GM10248 (cell line): Measurements from ENCODE around the gene CABLES2.

ENCODE experiments used
- CTCF ChIA-PET: fragments of 300-600 bp; sonication (Branson Sonifier 250); formaldehyde crosslinking; extraction: SDS; loops from one replicate; lab custom pipeline; 2021; ENCODE audit warnings: antibody characterized with exemption; lab: Yijun Ruan, JAX
- POLR2A ChIA-PET: fragments of 350-650 bp; sonication (Branson Sonifier 250); formaldehyde crosslinking; extraction: SDS; loops from one replicate; lab custom pipeline; 2020; ENCODE audit warnings: antibody characterized with exemption; lab: Yijun Ruan, JAX
- DNase-seq: peaks from one replicate; pipeline ENCODE4 v3.0.0; 2012; ENCODE audit errors: extremely low spot score
- TF ChIP-seq, protein P1 (sequence below): IDR thresholded peaks from 2 replicates; pipeline ENCODE4 v1.5.1; 2012; ENCODE audit warnings: mild to moderate bottlenecking, low read depth; ENCODE audit errors: extremely low read depth, missing control alignments, control extremely low read depth

The CABLES2 gene

DNA sequence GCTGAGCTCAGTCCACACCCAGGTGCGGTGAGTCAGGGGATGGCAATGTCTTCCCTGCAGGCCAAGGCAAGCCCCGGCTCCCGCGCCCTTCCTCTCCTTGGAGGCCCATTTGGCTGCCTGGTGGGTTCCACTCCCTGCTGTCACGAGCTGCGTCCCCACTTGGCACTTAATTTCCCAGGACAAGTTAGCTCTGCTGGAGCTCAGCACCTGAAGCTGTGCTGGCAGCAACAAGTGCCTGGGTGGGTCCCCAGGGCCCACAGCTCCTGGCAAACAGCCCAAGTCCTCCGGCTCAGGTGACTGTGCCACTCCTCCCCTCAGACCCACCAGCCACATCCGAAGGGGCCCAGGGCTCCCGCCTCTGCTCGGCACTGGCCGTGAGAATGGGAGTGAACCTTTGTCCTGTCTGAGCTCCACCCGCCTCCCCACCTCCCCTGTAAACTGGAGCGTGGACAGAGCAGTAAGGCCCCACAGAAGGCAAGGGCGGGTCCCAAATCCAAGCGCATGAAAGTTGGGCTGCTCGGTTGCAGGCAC lies 56.9 kb downstream of the CABLES2 start:
- TF ChIP-seq, protein P1, sequence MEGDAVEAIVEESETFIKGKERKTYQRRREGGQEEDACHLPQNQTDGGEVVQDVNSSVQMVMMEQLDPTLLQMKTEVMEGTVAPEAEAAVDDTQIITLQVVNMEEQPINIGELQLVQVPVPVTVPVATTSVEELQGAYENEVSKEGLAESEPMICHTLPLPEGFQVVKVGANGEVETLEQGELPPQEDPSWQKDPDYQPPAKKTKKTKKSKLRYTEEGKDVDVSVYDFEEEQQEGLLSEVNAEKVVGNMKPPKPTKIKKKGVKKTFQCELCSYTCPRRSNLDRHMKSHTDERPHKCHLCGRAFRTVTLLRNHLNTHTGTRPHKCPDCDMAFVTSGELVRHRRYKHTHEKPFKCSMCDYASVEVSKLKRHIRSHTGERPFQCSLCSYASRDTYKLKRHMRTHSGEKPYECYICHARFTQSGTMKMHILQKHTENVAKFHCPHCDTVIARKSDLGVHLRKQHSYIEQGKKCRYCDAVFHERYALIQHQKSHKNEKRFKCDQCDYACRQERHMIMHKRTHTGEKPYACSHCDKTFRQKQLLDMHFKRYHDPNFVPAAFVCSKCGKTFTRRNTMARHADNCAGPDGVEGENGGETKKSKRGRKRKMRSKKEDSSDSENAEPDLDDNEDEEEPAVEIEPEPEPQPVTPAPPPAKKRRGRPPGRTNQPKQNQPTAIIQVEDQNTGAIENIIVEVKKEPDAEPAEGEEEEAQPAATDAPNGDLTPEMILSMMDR, result no peak
- POLR2A ChIA-PET, result no interaction called here
- DNase-seq, result no peak
- CTCF ChIA-PET, result no interaction called here

DNA sequence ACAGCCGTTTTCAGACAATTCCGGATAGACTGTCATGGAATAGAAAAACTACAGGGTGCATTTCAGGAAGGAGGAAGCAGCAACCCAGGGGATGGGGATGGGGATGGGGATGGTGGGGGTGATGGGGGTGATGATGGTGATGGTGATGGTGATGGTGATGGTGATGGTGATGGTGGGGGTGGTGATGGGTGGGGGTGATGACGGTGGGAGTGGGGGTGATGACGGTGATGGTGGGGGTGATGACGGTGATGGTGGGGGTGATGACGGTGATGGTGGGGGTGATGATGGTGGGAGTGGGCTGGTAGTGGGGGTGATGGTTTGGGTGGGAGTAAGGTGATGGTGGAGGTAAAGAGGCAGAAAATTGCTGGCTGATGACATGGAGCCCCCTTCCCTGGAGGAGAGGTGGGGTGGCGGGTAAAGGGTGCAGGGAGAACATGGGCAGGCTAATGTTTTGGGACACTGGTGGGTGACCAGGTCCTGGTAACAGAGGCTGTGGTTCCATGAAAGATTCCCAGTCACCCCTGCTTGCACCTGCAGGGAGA lies 57.5 kb downstream of the CABLES2 start:
- POLR2A ChIA-PET, result no interaction called here
- TF ChIP-seq, protein P1, result no peak
- no peak for DNase-seq
- CTCF ChIA-PET, result no interaction called here

DNA sequence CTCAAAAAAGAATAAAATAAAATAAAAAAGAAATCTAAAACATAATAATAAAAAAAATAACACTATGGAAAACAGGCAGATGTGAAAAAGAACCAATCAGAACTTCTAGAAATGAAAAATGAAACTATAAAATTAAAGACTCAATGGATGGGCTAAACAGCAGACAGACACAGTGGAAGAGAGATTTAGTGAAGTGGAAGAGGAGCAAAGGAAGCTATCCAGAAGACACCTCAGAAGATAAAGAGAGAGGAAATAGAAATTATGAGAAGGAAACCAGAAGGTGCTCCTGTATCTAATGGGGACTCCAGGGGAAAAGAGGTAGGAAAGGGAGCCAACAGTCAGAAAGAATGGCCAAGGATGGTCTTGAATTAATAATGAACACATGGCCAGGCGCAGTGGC lies 58.5 kb downstream of the CABLES2 start:
- TF ChIP-seq, protein P1, result no peak
- no peak for DNase-seq
- CTCF ChIA-PET, result no interaction called here
- POLR2A ChIA-PET, result no interaction called here

DNA sequence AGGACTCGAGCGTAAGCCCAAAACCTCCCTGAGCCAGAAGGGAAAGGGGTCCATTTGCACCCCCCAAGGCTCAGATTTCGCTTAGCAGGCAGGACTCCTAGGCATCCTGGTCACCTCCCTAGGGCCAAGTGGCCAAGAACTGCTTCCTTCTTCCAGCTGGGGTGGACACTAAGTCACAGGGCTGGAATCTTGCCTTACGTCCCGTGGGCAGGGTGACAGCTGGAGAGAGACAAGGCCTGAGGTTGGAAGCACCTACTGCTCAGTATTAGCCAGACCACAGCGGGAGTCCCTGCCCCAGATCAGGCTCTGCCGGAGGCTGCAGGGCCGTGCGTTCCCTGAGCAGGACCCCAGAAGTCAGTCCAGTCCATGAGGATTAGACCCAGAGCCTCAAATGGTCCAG lies 59.6 kb downstream of the CABLES2 start:
- ChIA-PET POLR2A (no interaction called here), CTCF (no interaction called here)
- no peak for DNase-seq

DNA sequence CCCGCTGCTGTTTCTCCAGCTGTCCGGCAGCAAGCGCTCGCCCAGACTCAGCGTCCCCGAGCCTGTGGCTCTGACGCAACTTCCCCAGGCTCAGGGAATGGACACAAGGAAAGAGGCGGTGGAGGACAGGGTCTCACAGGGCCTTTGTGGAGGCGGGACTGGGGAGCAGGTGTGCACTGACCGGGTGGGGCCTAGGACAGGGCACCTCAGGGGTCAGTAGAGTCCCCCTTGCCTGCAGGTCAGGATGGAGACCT lies 60.0 kb downstream of the CABLES2 start:
- POLR2A ChIA-PET, result no interaction called here
- no peak for DNase-seq

More for the DNA sequence above, 59.6 kb downstream of the CABLES2 start:
- TF ChIP-seq, protein P1, result no peak

DNA sequence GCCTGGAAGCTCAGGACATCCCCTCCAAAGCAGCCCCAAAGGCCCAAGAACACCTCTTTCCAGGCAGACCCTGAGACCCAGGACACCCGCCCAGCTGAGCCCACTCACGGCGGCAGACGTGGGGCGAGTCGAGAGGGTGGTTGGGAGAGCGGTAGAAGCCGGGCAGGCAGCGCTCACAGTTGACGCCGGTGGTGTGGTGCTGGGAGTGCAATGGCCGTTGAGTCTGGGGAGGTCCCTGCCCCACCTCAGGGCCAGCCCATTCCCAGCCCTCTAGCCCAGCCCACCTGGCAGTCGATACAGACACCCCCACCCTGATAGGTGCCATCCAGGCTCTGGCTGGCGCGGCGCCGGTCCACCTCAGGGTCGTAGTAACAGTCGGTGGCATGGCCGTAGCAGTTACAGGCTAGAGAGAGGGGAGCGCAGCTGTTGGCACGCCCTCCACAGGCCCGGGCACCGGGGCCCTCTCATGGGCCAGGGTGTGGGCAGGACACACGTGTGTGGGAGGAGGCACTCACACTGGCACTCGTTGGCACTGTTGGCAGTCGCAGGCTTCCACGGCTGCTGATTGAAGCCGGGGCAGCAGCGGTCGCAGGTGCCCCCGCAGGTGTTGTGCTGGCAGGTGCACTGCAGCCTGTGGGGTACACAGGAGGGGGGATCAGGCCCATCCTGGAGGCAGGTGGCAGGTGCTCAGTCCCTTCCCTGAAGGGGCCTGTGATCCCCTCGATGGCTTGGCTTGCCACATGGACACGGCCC lies 60.5 kb downstream of the CABLES2 start:
- ChIA-PET POLR2A (no interaction called here), CTCF (no interaction called here)
- TF ChIP-seq, protein P1, result no peak
- DNase-seq, result no peak

More for the DNA sequence above, 60.0 kb downstream of the CABLES2 start:
- TF ChIP-seq, protein P1, result no peak
- CTCF ChIA-PET, result no interaction called here
